ENCODE data around the gene GMDS. TPM values are rescaled to one million over a fixed set of nuclear protein-coding genes. Genes with fewer than 3 reads are reported as not detected.
A peak's percentile ranks its signal among the peaks of the same experiment; 100 is the strongest.

Gene GMDS
- total and polyA plus RNA-seq, 2 of the 13 experiments (the other 11 are each of a cell fraction or from before 2014, with no cell fraction given) = 64.4 to 112 TPM

DNA sequence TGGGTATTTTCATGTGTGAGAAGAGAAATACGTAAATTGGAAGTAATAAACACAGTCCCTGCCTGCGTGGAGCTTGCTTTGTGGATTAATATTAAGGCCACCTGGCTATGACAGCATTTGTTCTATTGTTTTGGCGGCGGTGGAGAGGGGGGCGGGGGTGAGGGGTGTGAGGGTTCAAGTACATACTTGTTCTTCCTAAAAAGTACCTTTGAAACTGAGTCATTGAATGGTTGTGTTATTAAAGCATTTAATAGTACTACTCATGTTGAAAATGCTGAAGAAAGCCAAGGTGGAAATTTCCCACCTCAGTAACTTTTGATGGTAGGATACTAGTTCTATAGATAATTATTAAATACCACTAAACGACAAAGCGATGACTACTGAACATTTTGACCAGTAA lies 540.7 kb downstream of the GMDS start:
- CTCF ChIA-PET (ENCODE audit: low intra/inter-chr PET ratio, low total read pairs) = no interaction called here
- BruUV-seq (replicated peaks) = no TSS peak
- Histone ChIP-seq H3K9ac (ENCODE audit: insufficient read depth, low read depth, low read length) (no peak overlapping the region), H3K27me3 (ENCODE audit: control insufficient read depth in 1 of 2, insufficient read depth in 2 of 2, low read length in 2 of 2) (no peaks in the 10 kb centered on the region), H4K20me1 (ENCODE audit: insufficient read depth, low read length) (peaks cover 8% of the 10 kb centered on the region; the same call in 1 of the 2 replicates), H3K4me1 (ENCODE audit: insufficient read depth, low read length) (peaks cover 24% of the 10 kb centered on the region), H3K4me3 (replicated peaks in 1 of 3; ENCODE audit: insufficient read depth in 1 of 3, low read depth in 2 of 3, low read length in 3 of 3) (no peak overlapping the region), H3K36me3 (replicated peaks in 1 of 2; ENCODE audit: control insufficient read depth in 1 of 2, insufficient read depth in 2 of 2, low read length in 2 of 2) (peaks cover 0 to 11% of the 10 kb centered on the region in 2 experiments; a peak in 3 of 5 replicates), H3K27ac (ENCODE audit: extremely low read length, insufficient read depth, low read length) (no peak overlapping the region), H3K4me2 (ENCODE audit: low read depth, low read length) (no peak overlapping the region), H2AFZ (ENCODE audit: low read length) (no peak overlapping the region), H3K79me2 (ENCODE audit: insufficient read depth, low read length) (no peaks in the 10 kb centered on the region), H3K9me3 (ENCODE audit: low read length) (no peaks in the 10 kb centered on the region)
- FAIRE-seq (no peak), DNase-seq (ENCODE audit: low spot score) (no peak), ATAC-seq (no peak)
- in situ Hi-C loops (cut with HindIII; ENCODE audit: extremely low pct_ligation_motif_present, low pct_unique_long_range_greater_than_20kb) (no loop called here), intact Hi-C loops (cut with micrococcal nuclease; ENCODE audit: unreplicated experiment) (no loop called here)
- POLR2A ChIA-PET = no interaction called here
- 81% methylated on average over 7 of the region's 7 CpGs for WGBS (ENCODE audit: low lambda C conversion rate)
- TF ChIP-seq SMARCE1 (IDR thresholded peaks at IDR 0.05; ENCODE audit: borderline replicate concordance) (no peak), HNRNPK (IDR thresholded peaks at IDR 0.05; ENCODE audit: low read depth, low read length, poor library complexity, severe bottlenecking) (peak; percentile 27)

DNA sequence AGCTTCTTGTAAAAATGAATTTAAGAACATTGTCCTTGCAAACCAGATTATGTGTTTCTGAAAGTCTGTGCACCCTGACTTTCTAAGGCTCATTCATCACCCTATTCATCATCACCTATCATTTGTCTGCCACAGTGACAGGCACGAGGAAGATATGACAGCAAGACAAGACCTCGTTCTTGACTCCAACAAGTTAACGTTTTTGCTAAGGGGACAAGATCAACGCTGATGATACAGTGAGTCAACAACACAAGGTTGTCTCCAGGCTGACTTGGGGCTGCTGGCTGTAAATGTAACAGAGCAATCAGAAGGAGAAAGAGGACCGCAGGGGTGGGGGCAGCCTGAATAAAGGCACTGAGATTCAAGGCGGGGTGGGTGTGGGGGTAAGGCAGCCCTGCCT lies 541.5 kb downstream of the GMDS start:
- ChIA-PET CTCF (ENCODE audit: low intra/inter-chr PET ratio, low total read pairs) (no interaction called here), POLR2A (no interaction called here)
- DNase-seq (ENCODE audit: low spot score) (no peak), ATAC-seq (no peak), FAIRE-seq (peak; percentile 12)
- H3K4me1 ChIP-seq (ENCODE audit: insufficient read depth, low read length) = peaks cover 24% of the 10 kb centered on the region
- H3K4me2 ChIP-seq (ENCODE audit: low read depth, low read length) = no peak overlapping the region
- peaks cover 0 to 11% of the 10 kb centered on the region in 2 experiments; a peak in 3 of 5 replicates for H3K36me3 ChIP-seq (replicated peaks in 1 of 2; ENCODE audit: control insufficient read depth in 1 of 2, insufficient read depth in 2 of 2, low read length in 2 of 2)
- no peak overlapping the region for H3K27ac ChIP-seq (ENCODE audit: extremely low read length, insufficient read depth, low read length)
- in situ Hi-C loops (cut with HindIII; ENCODE audit: extremely low pct_ligation_motif_present, low pct_unique_long_range_greater_than_20kb) (no loop called here), intact Hi-C loops (cut with micrococcal nuclease; ENCODE audit: unreplicated experiment) (no loop called here)
- no peaks in the 10 kb centered on the region for H3K79me2 ChIP-seq (ENCODE audit: insufficient read depth, low read length)
- 77% methylated on average over 6 of the region's 6 CpGs for WGBS (ENCODE audit: low lambda C conversion rate)
- TF ChIP-seq GATAD1 (CRISPR knock-in tag; IDR thresholded peaks at IDR 0.05) = no peak
- TF ChIP-seq, protein P1, sequence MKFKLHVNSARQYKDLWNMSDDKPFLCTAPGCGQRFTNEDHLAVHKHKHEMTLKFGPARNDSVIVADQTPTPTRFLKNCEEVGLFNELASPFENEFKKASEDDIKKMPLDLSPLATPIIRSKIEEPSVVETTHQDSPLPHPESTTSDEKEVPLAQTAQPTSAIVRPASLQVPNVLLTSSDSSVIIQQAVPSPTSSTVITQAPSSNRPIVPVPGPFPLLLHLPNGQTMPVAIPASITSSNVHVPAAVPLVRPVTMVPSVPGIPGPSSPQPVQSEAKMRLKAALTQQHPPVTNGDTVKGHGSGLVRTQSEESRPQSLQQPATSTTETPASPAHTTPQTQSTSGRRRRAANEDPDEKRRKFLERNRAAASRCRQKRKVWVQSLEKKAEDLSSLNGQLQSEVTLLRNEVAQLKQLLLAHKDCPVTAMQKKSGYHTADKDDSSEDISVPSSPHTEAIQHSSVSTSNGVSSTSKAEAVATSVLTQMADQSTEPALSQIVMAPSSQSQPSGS (CRISPR knock-in tag; IDR thresholded peaks at IDR 0.05) = no peak
- H3K27me3 ChIP-seq (ENCODE audit: control insufficient read depth in 1 of 2, insufficient read depth in 2 of 2, low read length in 2 of 2) = no peaks in the 10 kb centered on the region
- no TSS peak for BruUV-seq (replicated peaks)
- H3K4me3 ChIP-seq (replicated peaks in 1 of 3; ENCODE audit: insufficient read depth in 1 of 3, low read depth in 2 of 3, low read length in 3 of 3) = no peak overlapping the region
- no peak overlapping the region for H2AFZ ChIP-seq (ENCODE audit: low read length)
- no peaks in the 10 kb centered on the region for H3K9me3 ChIP-seq (ENCODE audit: low read length)
- peaks cover 8% of the 10 kb centered on the region; the same call in 1 of the 2 replicates for H4K20me1 ChIP-seq (ENCODE audit: insufficient read depth, low read length)
- H3K9ac ChIP-seq (ENCODE audit: insufficient read depth, low read depth, low read length) = no peak overlapping the region
